IPS DF 6.9 (cell line): ENCODE results near the gene SSBP1.

Experiments
- DNase-seq: peaks from one replicate; pipeline ENCODE4 v3.0.0-alpha.2; 2013; ENCODE audit warnings: low read depth, low spot score
- H3K27ac ChIP-seq: one replicate; pipeline ENCODE4 v1.5.1; 2013; ENCODE audit warnings: low read length, control low read depth
- H3K27me3 ChIP-seq: 2 replicates; pipeline ENCODE4 v1.6.1; 2013; ENCODE audit warnings: mild to moderate bottlenecking, low read length; ENCODE audit not compliant: control insufficient read depth, insufficient read depth
- H3K36me3 ChIP-seq: 2 replicates; pipeline ENCODE4 v1.6.1; 2013; ENCODE audit warnings: low read length; ENCODE audit not compliant: control insufficient read depth, insufficient read depth
- H3K4me1 ChIP-seq: 2 replicates; pipeline ENCODE4 v1.6.1; 2013; ENCODE audit warnings: low read length; ENCODE audit not compliant: control insufficient read depth, insufficient read depth
- H3K4me3 ChIP-seq: 2 replicates; pipeline ENCODE4 v1.5.1; 2013; ENCODE audit warnings: mild to moderate bottlenecking, low read length
- H3K9me3 ChIP-seq: 2 replicates; pipeline ENCODE4 v1.6.1; 2013; ENCODE audit warnings: low read length, inconsistent platforms; ENCODE audit not compliant: control insufficient read depth, insufficient read depth
- WGBS: extraction: QIAGEN DNeasy Blood & Tissue Kit; methylation state at CpG from one replicate; pipeline ENCODE4 v1.1.7; 2013; ENCODE audit warnings: mixed read lengths, missing lambda C conversion rate; ENCODE audit not compliant: insufficient read length, insufficient coverage; 5-methylcytosine and 5-hydroxymethylcytosine counted together

Gene SSBP1

DNA sequence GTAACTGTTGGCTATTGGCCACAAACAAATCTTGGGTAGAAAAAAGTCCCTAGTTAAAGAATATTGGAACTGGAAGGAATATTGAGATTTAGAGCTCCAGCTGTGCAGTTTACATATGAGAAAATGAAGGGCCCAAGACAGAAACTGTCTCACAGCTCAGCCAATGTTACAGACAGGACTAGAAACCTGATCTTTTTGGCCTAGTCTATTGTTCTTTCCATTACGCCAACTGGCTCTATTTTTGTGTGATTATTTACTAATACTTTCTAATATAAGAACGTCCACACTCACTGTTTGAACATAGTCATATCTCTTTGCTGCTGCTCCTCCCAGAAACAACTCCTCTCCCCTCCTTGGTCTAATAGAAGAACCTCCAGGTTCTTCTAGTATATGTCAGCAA is 28.8 kb upstream of the SSBP1 start:
- H3K27ac ChIP-seq, result no peak overlapping the region
- no peaks in the 10 kb centered on the region for H3K9me3 ChIP-seq
- H3K36me3 ChIP-seq, result no peaks in the 10 kb centered on the region
- H3K4me1 ChIP-seq, result no peaks in the 10 kb centered on the region
- no peak overlapping the region for H3K4me3 ChIP-seq
- no peaks in the 10 kb centered on the region for H3K27me3 ChIP-seq
- DNase-seq, result no peak
- WGBS, result no CpG with 5 or more reads among the region's 2 CpGs

DNA sequence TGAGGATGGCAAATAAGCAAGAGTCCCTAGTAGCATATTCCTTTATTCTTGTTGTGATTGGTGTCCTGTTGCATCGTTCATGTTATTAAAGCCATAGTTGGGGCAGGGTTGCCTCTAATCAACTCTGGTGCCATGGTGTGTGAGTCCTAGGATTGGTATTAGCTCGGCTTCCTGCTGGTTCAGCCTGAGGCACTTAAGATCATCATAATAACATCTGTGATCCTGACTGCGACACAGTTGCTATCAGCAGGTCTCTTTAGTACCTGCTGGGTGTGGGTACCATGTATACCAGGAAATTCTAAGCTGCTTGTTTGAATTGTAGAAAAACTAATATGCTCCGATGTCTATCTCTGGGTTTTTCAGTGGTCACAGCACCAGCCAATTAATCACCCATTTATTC is 28.4 kb upstream of the SSBP1 start:
- H3K4me3 ChIP-seq, result no peak overlapping the region
- no peaks in the 10 kb centered on the region for H3K27me3 ChIP-seq
- no peaks in the 10 kb centered on the region for H3K36me3 ChIP-seq
- no CpG with 5 or more reads among the region's 4 CpGs for WGBS
- H3K9me3 ChIP-seq, result no peaks in the 10 kb centered on the region
- H3K4me1 ChIP-seq, result no peaks in the 10 kb centered on the region
- no peak for DNase-seq
- H3K27ac ChIP-seq, result no peak overlapping the region

- WGBS, result no CpG with 5 or more reads among the region's 1 CpG
Observed at GRCh38 chr7:141710301-141710700, 27.9 kb upstream of the SSBP1 start.

GRCh38 chr7:141712603-141713255 is 25.4 kb upstream of the SSBP1 start:
- Histone ChIP-seq H3K27ac (no peak overlapping the region), H3K9me3 (no peaks in the 10 kb centered on the region), H3K4me1 (peaks cover 1% of the 10 kb centered on the region; the same call in 1 of the 2 replicates), H3K36me3 (no peaks in the 10 kb centered on the region), H3K4me3 (no peak overlapping the region), H3K27me3 (no peaks in the 10 kb centered on the region)
- WGBS, result no CpG with 5 or more reads among the region's 5 CpGs
- DNase-seq, result no peak

More at GRCh38 chr7:141710301-141710700, 27.9 kb upstream of the SSBP1 start:
- Histone ChIP-seq H3K36me3 (no peaks in the 10 kb centered on the region), H3K4me3 (no peak overlapping the region), H3K9me3 (no peaks in the 10 kb centered on the region), H3K4me1 (no peaks in the 10 kb centered on the region), H3K27me3 (no peaks in the 10 kb centered on the region), H3K27ac (no peak overlapping the region)
- DNase-seq, result no peak

DNA sequence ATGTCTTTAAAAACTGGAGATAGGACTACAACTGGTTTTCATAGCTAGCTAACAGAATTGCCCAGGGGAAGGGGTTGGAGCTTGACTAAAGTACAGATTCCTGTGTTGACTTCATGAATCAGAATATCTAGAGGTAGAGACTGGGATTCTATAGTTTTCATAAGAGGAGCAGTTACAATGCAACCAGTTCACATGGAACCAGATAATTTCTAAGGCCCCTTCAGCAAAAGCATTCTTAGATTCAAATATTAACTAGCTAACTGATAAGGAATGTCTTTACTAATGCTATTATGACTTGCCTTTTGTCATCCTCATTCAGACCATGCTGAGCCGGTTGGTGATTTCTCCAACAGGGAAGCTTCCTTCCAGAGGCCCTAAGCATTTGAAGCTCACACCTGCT is 24.3 kb upstream of the SSBP1 start:
- Histone ChIP-seq H3K27ac (no peak overlapping the region), H3K4me1 (peaks cover 1% of the 10 kb centered on the region; the same call in 1 of the 2 replicates), H3K4me3 (no peak overlapping the region), H3K36me3 (no peaks in the 10 kb centered on the region), H3K9me3 (no peaks in the 10 kb centered on the region), H3K27me3 (no peaks in the 10 kb centered on the region)
- no peak for DNase-seq
- WGBS, result no CpG with 5 or more reads among the region's 1 CpG

GRCh38 chr7:141714571-141714970 is 23.6 kb upstream of the SSBP1 start:
- H3K36me3 ChIP-seq, result no peaks in the 10 kb centered on the region
- no CpG with 5 or more reads among the region's 2 CpGs for WGBS
- no peak overlapping the region for H3K27ac ChIP-seq

DNA sequence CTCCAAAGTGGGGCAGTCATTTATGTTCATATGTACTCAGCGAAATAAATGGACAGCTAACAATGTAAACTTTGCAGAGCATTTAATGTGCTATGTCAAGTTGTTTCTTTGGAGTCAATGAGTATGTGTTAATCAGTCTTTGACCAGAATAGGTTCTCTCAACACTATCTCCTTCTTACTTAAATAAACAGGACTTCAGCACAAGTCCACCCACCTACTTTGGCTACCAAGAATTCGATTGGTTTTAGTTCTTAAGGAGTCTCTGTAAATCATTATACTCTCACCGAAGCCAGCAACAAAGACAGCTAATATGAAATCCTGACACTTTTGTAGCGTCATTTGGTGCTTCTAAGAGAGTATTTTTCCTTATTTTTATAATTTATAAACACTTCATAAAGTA is 23.1 kb upstream of the SSBP1 start:
- Histone ChIP-seq H3K4me1 (peaks cover 1% of the 10 kb centered on the region; the same call in 1 of the 2 replicates), H3K9me3 (no peaks in the 10 kb centered on the region), H3K27me3 (no peaks in the 10 kb centered on the region), H3K36me3 (no peaks in the 10 kb centered on the region), H3K27ac (no peak overlapping the region), H3K4me3 (no peak overlapping the region)
- no CpG with 5 or more reads among the region's 4 CpGs for WGBS
- DNase-seq, result no peak

More at GRCh38 chr7:141714571-141714970, 23.6 kb upstream of the SSBP1 start:
- no peak for DNase-seq
- Histone ChIP-seq H3K4me3 (no peak overlapping the region), H3K4me1 (peaks cover 1% of the 10 kb centered on the region; the same call in 1 of the 2 replicates), H3K9me3 (no peaks in the 10 kb centered on the region), H3K27me3 (no peaks in the 10 kb centered on the region)

- DNase-seq, result no peak
- no peaks in the 10 kb centered on the region for H3K36me3 ChIP-seq
- no peaks in the 10 kb centered on the region for H3K27me3 ChIP-seq
- peaks cover 1% of the 10 kb centered on the region; the same call in 1 of the 2 replicates for H3K4me1 ChIP-seq
- H3K9me3 ChIP-seq, result no peaks in the 10 kb centered on the region
- WGBS, result no CpG with 5 or more reads among the region's 6 CpGs
- H3K4me3 ChIP-seq, result no peak overlapping the region
- no peak overlapping the region for H3K27ac ChIP-seq
Observed at GRCh38 chr7:141715794-141716689, 22.1 kb upstream of the SSBP1 start.

GRCh38 chr7:141717450-141717849 is 20.7 kb upstream of the SSBP1 start:
- no peak overlapping the region for H3K27ac ChIP-seq
- no CpG with 5 or more reads among the region's 1 CpG for WGBS
- DNase-seq, result no peak

DNA sequence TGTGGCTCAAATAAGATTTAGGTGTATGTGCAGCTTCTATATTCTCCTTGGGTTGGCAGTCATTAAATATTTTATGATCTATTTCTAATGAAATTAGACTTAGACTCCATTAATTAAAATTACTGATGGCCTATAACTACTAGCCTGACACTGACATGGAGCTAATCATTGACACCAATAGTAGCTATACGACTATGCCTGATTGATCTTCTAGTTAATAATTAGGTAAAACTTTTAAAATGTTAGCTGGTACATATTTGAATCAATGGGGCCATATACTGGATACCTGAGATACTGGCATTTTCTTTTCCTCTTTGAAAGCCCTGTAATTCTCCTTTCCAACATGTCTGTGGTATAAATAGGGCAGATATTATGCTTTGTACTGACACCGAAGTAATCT is 15.6 kb upstream of the SSBP1 start:
- H3K27ac ChIP-seq, result no peak overlapping the region
- H3K36me3 ChIP-seq, result no peaks in the 10 kb centered on the region
- H3K4me3 ChIP-seq, result no peak overlapping the region
- DNase-seq, result no peak
- no peaks in the 10 kb centered on the region for H3K4me1 ChIP-seq
- H3K9me3 ChIP-seq, result no peaks in the 10 kb centered on the region
- no peaks in the 10 kb centered on the region for H3K27me3 ChIP-seq
- WGBS, result no CpG with 5 or more reads among the region's 2 CpGs

More at GRCh38 chr7:141717450-141717849, 20.7 kb upstream of the SSBP1 start:
- H3K27me3 ChIP-seq, result no peaks in the 10 kb centered on the region
- H3K36me3 ChIP-seq, result no peaks in the 10 kb centered on the region
- H3K4me3 ChIP-seq, result no peak overlapping the region
- no peaks in the 10 kb centered on the region for H3K9me3 ChIP-seq
- peaks cover 1% of the 10 kb centered on the region; the same call in 1 of the 2 replicates for H3K4me1 ChIP-seq
